ENCODE results near the gene EAPP. TPM values are rescaled to one million over a fixed set of nuclear protein-coding genes. Genes with fewer than 3 reads are reported as not detected.

Gene EAPP
- total RNA-seq, 1 donor from 2014 or later: 43.2 TPM

DNA sequence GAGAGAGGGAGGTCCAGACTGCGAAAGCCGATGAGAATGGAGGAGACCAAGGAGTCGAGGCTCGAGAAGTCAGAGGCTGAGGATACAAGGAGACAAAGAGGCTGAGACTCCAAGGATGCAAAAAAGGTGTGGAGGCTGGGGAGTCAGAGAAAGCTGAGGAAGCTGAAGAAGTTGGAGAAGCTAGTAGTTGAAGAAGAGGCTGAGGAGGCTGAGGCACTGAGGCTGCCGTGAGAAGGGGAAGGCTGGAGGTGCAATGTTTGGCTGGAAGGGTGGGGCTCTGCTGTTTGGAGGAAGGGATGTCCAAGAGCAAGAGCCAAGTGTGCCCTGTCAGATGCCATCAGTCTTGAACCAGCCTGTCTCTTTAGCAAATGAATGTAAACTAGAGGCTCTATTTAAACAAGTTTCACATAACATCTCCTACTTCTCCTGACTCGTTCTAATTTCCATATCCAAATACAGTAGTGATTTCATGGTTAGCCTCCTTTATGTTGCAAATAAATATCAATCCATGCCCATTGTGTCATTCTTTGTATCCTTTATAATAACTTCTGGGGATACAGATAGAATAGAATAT is 66.7 kb downstream of the EAPP start:
- ATAC-seq (ENCODE audit: low read depth) (no peak), DNase-seq (no peak)
- ChIA-PET CTCF (no interaction called here), POLR2A (interaction anchor here (0.7 kb wide), 1 partner anchor 97 kb away, joined by 5 read pairs; no protein-coding TSS in a partner anchor)
- intact Hi-C loops (cut with micrococcal nuclease): no loop called here
- Mint-ChIP-seq H3K27ac (no peak overlapping the region), H3K9me3 (no peaks in the 10 kb centered on the region), H3K4me3 (no peak overlapping the region), H3K27me3 (peaks cover 2% of the 10 kb centered on the region), H3K4me1 (no peaks in the 10 kb centered on the region), H3K36me3 (ENCODE audit: low read depth) (no peaks in the 10 kb centered on the region)
- TF ChIP-seq, protein P1, sequence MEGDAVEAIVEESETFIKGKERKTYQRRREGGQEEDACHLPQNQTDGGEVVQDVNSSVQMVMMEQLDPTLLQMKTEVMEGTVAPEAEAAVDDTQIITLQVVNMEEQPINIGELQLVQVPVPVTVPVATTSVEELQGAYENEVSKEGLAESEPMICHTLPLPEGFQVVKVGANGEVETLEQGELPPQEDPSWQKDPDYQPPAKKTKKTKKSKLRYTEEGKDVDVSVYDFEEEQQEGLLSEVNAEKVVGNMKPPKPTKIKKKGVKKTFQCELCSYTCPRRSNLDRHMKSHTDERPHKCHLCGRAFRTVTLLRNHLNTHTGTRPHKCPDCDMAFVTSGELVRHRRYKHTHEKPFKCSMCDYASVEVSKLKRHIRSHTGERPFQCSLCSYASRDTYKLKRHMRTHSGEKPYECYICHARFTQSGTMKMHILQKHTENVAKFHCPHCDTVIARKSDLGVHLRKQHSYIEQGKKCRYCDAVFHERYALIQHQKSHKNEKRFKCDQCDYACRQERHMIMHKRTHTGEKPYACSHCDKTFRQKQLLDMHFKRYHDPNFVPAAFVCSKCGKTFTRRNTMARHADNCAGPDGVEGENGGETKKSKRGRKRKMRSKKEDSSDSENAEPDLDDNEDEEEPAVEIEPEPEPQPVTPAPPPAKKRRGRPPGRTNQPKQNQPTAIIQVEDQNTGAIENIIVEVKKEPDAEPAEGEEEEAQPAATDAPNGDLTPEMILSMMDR (IDR thresholded peaks at IDR 0.05): no peak

DNA sequence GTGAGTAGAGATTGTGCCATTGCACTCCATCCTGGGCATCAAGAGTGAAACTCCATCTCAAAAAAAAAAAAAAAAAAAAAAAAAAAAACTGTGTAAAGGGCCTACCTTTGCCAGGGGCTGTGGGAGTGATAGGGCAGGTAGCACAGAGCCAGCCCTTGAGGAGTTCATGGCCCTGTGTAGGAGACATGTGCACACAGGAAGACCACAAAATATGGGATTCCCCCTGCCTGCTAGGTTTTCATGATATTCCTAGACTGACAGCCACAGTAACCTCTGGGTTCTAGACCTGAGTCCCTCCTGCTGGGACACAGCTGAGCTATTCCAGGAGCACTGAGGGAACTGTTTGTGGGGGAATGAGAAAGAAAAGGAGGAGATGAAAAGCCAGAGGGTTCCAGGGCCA is 69.2 kb downstream of the EAPP start:
- TF ChIP-seq, protein P1 (IDR thresholded peaks at IDR 0.05): no peak
- no peak overlapping the region for H3K4me3 Mint-ChIP-seq
- H3K9me3 Mint-ChIP-seq: no peaks in the 10 kb centered on the region
- DNase-seq (no peak), ATAC-seq (ENCODE audit: low read depth) (no peak)
- intact Hi-C loops (cut with micrococcal nuclease): no loop called here
- ChIA-PET CTCF (no interaction called here), POLR2A (no interaction called here)
- H3K36me3 Mint-ChIP-seq (ENCODE audit: low read depth): no peaks in the 10 kb centered on the region
- H3K4me1 Mint-ChIP-seq: no peaks in the 10 kb centered on the region
- H3K27me3 Mint-ChIP-seq: peaks cover 2% of the 10 kb centered on the region
- no peak overlapping the region for H3K27ac Mint-ChIP-seq

- Mint-ChIP-seq H3K4me3 (no peak overlapping the region), H3K27ac (no peak overlapping the region), H3K36me3 (ENCODE audit: low read depth) (no peaks in the 10 kb centered on the region), H3K9me3 (no peaks in the 10 kb centered on the region), H3K4me1 (peaks cover 3% of the 10 kb centered on the region), H3K27me3 (no peaks in the 10 kb centered on the region)
- POLR2A ChIA-PET: no interaction called here
- no peak for DNase-seq
- ATAC-seq (ENCODE audit: low read depth): no peak
- intact Hi-C loops (cut with micrococcal nuclease): no loop called here
- CTCF ChIA-PET: no interaction called here
- TF ChIP-seq, protein P1 (IDR thresholded peaks at IDR 0.05): no peak
Measured at GRCh38 chr14:34466691-34467090, 72.8 kb downstream of the EAPP start.

Other genes starting within 250 kb of the EAPP start
- 6.2 and 7.5 TPM in 2 replicates for gene SPTSSA, start 77.5 kb downstream of the EAPP start, total RNA-seq
- 56.0 and 61.0 TPM in 2 replicates for gene SNX6, start 90.4 kb upstream of the EAPP start, total RNA-seq
- 19.1 and 20.8 TPM in 2 replicates for gene CFL2, start 174.9 kb upstream of the EAPP start, total RNA-seq